ENCODE measurements around the gene SEMA6A. TPM values are rescaled to one million over a fixed set of nuclear protein-coding genes. Genes with fewer than 3 reads are reported as not detected.

SEMA6A gene
- total RNA-seq, 1 donor from 2014 or later = 6.9 TPM

DNA sequence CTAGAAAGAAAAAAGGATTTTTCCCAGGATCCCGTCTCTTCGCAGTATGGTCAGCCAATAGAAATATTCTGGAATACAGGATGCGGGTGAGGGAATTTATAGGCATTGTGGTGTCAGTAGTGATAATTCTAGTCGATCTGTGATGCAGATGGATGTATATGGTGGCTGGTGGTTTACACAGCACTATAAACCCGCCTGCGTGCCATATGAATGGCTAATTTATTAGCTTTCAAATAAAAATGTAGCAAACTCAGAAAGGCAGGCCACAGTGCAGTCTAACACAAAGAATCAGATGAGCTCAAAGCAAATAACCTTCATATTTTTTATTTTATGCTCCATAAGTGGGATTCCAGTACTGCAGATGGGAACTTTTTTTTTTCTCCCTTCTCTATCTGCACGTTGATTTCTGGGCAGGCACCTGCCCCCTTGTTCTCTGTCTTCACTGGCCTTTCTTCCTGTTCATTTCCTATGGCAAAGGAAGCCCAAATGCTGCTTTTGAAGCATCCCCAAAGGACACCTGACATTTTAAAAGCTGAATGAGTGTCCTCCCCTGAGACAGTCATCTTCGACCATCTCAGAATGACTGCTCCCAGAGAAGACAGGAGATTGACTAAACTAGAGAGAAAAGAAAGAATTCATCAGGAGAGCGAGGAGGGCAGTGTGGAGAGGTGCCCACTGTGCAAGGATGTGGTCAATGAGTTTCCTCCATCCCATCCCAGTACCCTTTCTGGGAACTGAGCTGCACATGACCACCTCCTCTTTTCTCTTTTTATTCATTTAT, 52.1 kb downstream of the SEMA6A start:
- DNase-seq (ENCODE audit: low read depth) = no peak

DNA sequence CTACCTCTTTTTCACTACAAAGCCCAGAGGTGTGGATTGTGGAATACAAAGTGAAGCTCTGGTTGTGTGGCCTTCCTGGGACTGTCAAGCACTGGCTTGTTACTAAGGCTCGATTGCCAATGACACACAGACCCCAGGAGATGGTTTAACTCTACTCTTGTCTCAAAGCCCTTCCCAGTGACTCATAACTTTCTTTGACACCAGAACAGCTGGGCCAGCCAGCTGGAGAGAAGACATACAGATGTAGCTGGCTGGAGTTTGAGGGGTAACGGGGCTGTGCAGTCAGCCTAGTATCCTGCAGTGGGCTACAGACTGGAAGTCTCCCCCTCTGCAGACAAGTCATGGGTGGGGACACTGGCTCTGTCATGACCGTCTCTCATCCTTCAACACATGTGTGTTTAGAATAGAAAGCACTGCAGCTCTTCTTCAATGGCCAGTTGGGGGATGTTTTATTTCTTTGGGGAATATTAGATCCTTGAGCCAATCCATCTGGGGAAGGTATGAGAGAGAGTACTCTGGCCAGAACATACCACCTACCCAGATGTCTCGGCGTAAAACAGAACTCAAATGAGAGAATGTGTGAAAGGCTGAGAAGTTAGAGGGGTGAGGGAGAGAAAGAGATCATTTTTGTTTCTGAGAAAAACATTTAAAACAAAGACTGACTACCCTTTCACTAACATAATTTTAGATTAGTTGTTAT, 53.3 kb downstream of the SEMA6A start:
- no peak for DNase-seq (ENCODE audit: low read depth)

DNA sequence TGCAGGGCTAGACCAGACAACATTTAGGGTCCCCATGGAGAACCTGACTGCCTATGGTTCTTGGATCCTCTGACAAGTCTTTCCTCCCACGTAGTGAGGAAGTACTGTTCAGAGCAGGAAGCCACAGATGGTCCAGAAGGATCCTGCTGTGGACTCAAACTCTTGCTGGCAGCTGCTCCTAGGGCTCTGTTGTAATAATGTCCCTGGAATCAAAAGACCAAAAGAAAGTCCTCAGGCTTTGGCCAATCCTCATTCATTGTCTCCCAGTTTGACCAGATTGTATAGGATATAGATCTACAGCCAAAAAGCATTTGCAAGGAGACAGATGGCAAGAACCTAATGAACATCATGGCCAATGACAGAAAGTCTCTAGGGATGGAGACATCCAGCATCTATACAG, 53.9 kb downstream of the SEMA6A start:
- no peak for DNase-seq (ENCODE audit: low read depth)

DNA sequence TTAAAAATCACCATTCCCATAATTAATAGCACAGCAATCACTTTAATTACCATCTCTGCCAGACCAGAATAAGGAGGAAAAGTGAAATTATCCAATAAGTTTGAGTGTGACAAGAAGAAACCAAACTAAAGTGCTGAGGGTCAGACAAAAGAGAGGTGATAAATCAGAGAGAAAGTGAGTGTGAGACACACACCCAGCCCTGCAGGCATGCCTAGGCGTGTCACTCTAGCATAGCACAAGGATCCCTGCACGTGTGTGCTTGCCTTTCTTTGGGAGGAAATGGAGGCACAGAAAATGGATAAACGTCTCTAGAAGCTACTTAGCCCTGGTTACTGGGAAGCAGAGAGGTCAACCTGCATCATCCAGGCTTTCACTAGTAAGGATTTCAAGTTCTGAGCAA, 56.2 kb downstream of the SEMA6A start:
- DNase-seq (ENCODE audit: low read depth) = no peak

DNA sequence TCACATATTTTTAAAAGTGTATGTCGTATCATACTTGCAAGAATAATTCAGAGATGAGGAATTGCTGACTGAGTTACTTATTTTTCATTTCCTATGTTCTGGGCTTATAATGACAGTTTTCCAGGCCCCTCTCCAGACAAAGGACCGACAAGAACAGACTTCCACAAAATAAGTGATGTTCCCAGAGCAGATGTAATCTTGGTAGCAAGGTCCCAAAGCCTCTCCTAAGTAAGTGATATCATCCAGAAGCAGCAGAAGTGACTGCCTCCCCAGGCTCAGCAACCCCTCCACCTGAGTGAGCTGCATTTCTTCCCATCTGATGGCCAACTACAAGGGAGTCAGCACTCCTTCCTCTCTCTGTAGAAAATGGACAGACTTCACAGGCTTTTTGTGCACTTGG, 57.1 kb downstream of the SEMA6A start:
- no peak for DNase-seq (ENCODE audit: low read depth)

DNA sequence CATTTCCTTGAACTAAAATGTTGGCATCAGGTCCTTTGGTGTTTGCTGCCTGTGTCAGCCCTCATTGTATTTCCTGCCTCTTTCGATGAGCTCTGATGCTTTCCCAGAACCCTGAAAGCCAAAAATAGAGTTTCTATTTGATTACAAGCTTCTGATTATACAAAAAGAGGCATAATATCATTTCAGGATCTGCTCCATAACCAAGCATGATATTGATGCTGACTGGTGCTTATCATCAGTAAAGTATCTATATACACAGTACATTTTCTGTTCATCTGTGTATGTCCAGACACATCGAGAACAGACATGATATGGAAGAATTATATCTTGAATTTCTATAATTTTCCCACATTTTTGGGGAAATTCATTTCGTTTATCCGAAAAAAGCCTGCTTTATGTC, 58.6 kb downstream of the SEMA6A start:
- no peak for DNase-seq (ENCODE audit: low read depth)

DNA sequence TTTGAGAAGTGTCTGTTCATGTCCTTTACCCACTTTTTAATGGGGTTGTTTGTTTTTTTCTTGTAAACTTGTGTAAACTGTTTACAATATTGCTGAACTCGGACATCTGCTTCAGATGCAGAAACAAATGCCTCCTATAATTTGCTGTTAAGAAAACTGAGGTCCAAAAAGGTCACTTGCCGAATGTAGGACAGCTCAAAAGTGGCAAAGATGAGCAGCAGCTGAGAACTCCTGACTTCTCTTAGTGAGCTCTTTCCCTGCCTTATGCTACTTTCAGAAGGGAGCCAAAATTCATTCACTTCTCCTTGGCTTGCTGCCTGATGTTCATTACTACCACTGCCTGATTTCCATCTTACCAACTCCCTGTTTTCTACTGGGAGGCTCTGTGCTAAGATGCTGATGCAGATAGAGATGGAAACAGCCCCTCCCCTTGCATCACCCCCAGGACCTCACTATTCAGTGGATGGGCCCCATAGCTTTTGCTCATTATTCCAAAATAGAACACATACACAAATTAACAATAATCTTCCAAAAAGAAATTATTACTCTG, 60.1 kb downstream of the SEMA6A start:
- no peak for DNase-seq (ENCODE audit: low read depth)

DNA sequence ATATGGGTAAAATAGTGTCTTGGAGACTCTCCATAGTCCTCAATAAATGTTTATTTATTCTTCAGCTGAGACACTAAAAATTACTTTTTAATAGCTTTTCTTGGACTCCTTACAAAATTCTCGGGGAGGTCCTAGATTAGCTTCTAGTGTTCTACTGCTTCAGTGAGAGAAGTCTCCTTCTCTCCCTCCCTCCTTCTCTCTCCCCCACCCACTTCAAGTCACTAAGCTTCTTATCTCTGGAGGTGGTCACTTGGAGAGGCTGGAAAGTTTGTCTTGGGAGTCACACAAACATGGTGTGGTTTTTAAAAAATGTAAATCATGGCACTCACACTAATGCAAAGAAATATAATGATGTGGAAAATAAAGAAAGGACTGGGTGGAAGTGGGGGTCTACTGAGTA, 64.1 kb downstream of the SEMA6A start:
- no peak for DNase-seq (ENCODE audit: low read depth)

DNA sequence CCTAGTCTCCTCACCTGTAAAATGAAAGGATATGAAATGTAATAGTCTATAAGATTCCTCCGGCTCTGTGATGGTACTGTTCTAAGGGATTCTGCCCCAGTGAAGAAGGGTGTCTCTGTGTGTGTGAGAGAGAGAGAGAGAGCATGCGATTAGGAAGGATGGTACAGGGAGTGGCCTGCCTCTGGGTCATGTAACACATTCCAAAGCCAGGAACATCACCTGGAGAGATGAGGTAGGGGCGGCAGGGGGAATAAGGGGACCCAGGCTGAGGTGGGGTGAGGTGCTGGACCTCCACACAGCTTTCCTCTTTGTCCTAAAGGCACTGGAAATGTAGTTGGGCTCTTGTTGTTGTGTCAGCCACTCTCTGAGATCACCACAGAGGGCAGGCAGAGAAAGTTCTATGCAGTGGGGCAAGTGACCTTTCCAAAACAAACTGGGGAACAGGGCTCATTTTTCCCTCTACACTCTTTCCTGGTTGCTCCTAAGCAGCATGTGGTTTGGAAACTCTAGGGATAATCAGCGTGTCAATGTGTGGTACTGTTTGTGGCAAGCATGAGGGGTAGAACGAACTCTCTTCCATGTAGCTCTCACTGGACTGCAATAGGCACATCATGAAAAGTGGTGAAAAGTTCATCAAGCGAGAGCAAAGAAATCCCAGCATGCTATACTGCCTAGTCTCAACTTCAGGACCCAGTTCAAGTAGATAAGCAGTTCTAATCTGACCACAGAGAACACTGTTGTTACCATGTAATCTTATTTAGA, 65.0 kb downstream of the SEMA6A start:
- DNase-seq (ENCODE audit: low read depth) = no peak

DNA sequence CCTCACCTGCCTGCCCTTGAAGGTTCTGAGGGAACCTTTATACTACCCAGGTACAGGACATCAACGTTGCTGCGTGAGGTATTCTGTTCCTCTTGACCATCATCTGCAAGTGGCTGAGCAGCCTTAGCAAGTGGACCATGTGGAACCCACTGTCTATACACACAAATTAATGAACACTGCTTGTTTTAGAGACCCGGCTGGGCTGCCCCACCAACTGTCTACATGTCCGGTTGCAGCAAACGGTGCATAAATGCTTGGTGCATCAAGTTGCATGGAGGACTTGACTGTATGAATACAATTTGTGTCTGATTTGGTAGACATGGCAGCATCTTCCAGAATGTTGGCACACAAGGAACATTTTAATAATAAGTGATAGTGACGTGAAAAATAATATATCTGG, 65.8 kb downstream of the SEMA6A start:
- DNase-seq (ENCODE audit: low read depth) = no peak

DNA sequence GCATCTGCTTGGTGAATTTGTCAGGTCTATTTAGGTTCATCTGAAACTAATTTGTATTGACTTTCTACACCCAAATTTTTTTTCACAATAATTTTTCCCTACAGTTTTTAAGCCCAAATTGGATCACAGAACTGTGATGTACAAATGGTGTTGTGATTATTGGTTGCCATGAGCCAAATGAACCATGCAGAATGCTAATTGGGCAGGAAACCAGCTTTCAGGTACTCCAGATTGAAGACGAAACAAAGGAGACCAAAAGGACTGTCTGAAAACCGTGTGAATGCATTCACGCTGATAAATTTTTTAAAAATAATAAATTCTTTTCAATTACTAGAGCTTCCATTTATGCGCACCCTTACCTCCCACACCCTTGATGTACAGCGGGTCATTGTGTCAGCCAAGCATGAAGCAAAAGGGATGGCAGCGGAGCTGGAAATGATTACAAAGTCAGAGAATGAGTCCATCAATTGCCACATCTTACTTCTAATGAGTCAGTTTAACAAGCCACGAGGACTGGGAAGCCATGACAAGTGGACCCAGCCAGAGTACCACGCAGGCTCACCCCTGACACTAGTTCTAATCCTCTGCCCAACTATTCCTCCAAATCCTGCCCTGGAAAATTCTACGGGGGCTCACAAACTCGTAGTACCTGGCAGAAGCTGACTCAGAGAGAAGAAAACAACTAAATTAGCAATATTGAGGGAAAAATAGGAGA, 66.5 kb downstream of the SEMA6A start:
- DNase-seq (ENCODE audit: low read depth) = peak; percentile 56

DNA sequence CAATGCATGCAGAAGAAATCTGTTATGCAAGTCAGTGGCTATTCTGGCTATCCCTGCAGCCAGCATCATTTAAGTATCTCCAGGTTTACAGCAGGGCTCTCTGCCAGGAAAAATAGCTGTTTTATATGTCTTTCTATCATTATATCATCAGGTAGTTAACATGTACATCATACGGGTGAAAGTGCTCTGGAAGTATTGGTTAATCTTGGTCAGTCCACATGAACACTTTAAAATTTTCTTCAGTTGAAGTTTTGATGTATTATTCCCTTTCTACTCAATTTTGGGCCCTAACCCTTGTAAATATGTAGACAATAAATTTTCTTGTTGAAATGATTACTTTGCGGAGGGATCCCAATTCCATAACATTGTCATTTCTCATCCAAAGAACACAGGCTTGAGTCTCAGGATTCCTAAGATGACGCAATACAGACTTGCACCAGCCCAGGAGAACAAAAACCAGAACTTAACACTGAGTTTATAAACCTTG, 67.5 kb downstream of the SEMA6A start:
- DNase-seq (ENCODE audit: low read depth) = peak; percentile 37

DNA sequence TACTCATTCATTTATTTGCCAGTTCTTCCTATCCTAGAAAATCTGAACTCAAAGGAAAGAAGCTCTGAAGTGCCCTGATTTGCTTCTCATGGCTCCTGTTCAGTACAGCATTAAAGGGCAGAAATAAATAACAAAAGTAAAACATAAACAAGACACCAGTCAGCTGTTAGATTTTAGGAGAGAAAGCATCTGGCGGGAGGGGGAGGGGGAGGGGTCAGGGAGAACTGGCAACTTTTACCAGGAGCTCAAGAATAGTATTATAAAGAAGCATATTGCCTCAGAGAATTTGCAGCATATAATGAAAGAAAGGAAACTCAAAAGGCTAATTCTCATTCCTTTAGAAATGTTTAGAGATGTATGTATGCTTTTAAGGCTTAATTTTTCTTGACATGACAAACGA, 68.1 kb downstream of the SEMA6A start:
- no peak for DNase-seq (ENCODE audit: low read depth)

DNA sequence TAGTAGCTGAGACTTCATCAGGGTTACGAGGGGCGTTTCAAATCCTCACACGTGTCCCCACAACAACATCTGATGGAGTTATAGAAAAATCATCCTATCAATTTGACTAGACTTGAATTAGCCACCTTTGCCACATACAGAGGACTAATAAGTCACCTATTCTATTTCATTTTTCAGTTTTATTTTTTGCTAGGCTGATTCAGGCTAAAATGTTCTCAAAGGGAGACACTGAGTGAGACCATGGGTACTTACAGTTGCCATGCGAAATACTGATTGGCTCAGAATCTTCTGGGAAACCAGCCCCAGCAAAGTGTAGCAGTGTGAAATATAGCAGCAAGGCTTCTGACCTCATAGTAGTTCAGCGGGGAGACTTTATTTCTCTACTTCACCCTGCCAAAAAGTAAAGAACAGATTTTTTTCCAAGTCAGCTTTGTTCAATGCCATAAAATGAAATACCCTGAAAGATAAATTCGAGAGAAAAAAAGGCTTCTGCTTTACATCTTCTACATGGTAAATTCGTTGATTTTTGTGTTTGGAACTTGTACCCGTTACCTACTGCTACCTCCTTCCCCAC, 69.9 kb downstream of the SEMA6A start:
- DNase-seq (ENCODE audit: low read depth) = no peak

DNA sequence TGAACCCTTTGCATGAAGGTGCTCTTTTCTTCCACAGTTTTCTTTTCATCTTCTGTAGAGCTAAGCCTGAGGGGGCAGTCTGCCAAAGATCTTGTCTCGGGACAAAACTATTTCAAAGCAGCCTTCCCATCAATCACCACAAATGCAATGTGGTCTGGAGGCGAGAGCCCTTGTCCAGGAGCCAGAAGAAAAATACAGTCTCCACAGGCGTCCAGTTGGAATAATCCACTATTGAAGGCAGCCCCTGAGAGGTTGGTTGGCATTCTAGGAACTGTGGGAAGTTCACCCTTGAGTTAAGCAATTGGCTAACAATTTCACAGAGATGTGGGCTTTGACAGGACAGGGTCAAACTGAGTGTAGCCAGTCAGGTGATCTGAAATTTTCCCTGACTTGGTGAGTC, 72.0 kb downstream of the SEMA6A start:
- peak; percentile 80 for DNase-seq (ENCODE audit: low read depth)

DNA sequence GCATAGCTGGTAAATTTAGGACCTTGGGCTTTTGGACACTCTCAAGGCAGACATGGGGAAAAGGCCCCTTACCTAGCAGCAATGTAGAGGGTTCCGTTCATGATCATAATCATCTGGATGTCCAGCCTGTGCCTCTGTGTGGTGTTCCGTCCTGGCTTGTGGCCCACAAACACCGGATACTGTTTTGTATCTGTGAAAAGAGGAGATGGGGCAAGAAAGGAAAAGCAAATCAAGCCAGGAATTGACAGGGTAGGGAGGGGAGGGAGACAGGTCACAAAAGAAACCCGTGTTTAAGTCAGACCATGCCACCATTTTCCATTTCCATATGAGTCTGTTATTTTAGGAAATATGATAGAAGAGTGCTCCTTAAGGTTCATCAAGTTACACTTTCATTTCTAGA, 72.5 kb downstream of the SEMA6A start:
- DNase-seq (ENCODE audit: low read depth) = no peak

DNA sequence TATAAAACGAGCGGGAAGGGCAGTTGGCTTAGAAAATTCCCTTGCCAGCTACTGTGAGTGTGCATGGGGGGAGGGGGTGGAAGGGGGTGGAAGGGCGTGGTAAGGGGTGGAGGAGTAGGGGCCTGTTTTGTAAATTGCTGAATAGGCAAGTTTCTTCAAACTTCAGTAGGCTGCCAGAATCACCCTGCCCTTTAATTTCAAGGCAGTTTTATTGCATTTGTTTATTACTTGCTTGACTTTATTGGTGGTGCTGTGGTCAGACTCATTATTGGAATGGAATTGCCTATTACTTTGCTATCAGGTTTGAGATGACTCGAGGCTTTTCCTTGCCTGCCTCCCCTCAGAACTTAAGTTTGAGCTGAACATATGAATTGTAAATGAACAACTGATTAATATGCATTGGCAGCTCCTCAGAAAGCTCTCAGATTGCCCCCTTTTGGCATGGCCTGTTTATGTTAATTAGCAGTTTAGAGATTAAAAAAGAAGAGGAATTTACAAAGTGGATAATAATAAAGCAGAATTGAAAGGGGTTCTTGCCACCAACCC, 76.0 kb downstream of the SEMA6A start:
- DNase-seq (ENCODE audit: low read depth) = no peak

DNA sequence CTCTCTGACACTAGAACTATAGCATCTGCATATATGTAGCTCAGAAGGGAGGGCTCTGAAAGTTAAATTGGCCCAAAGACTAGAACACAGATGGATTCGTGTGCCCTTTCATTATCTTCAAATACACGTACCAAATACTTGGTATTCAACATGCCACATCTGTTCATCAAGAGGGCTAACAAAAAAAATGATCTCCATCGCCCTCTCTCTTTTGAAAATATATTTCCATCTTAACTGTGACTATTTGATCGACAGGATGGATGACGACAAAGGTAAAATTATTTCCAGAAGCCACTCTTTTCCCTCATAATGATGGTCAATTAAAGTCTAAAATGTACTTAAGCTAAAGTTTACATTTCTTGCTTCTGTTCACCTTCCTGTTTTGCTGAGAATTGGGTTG, 77.0 kb downstream of the SEMA6A start:
- no peak for DNase-seq (ENCODE audit: low read depth)

DNA sequence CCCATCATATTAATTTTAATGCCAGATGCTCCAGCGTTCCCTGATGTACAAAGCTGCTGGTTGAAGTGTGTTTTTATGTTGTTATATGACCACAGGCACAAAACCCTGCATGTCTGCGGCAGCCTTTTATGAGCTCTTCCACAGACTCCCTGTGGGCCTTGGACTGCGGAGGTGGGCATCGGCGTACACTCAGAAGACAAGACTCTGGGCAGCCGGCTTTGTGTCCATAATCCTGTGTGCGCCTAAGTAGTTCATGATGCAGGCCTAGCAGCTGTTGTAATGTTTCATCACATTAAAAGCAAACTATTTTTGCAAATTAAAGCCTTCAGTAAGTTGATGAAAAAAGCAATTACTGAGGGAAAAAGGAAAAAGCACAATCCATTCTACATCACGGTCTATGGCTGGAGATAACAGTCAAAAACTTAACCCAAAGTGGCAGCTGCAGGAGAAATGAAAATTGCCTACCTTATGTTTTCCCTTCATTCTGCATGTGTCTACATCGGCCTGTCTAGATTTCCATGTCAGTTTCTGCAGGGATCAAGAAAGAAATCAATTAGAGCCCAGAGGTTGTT, 78.8 kb downstream of the SEMA6A start:
- DNase-seq (ENCODE audit: low read depth) = no peak

DNA sequence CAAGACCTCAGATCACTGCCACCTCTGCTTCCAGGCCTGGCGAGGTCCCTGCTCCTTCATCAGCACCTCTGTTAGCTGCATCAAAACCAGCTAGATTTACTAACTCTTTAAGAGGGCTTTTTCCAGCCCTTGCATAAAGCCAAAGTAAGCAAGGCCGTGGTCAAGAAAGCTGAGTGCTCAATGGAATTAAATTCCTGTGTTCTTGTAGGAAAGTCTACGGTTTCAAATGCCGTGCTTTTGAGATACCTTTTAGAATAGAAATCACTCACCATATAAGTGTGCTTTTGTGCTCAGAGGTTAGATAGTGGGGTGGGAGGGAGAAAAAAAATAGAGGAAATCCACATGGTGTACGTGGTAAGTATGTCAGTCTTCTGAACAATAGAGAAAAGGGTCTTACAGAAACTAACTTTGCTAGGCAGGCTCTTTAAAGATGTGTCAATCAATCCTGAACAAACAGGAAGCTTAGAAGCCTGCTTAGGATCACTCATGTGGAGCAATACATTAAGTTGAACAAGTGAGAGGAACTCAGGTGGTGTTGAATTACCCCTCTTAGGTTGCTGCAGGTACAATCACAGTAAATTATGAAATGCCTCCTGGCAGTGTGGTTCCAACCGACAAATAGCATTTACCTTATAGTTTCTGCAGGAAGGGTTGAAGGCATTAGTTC, 79.7 kb downstream of the SEMA6A start:
- DNase-seq (ENCODE audit: low read depth) = peak; percentile 75

Measured in renal cortical epithelial cell (primary cell).